HepG2 (cell line): Measurements from ENCODE around the gene SRSF8. TPM values are rescaled to one million over a fixed set of nuclear protein-coding genes. Genes with fewer than 3 reads are reported as not detected.

Experiments used
- CHD4 ChIP-seq: fragments of 200-600 bp; sonication (generic); IDR thresholded peaks from 2 replicates; pipeline ENCODE4 v1.7.0; 2017; ENCODE audit warnings: mild to moderate bottlenecking, low read length, borderline replicate concordance
- FOXP1 ChIP-seq, 2 experiments: fragments of 450-650 bp in 1 of 2; IDR thresholded peaks; 2 replicates each; pipeline ENCODE4 v1.6.1; 2017 to 2018; ENCODE audit warnings: antibody characterized with exemption in 1 of 2
- HMG20A ChIP-seq: IDR thresholded peaks from 2 replicates; pipeline ENCODE4 v1.6.1; 2016; ENCODE audit warnings: borderline replicate concordance
- KMT2A ChIP-seq: sonication (generic); formaldehyde crosslinking; IDR thresholded peaks from 2 replicates; pipeline ENCODE4 v1.4.0; 2020; ENCODE audit warnings: missing genetic modification reagents
- MBD4 ChIP-seq: IDR thresholded peaks from 2 replicates; pipeline ENCODE4 v1.6.1; 2012; ENCODE audit warnings: low read length, inconsistent platforms, borderline replicate concordance
- RBFOX2 ChIP-seq: fragments of 200-400 bp; formaldehyde crosslinking; IDR thresholded peaks from 2 replicates; pipeline ENCODE4 v1.6.1; 2017; ENCODE audit warnings: low read depth, mild to moderate bottlenecking, low read length
- RBM22 ChIP-seq: fragments of 200-400 bp; formaldehyde crosslinking; optimal IDR thresholded peaks from 2 replicates; pipeline ENCODE3; 2017; ENCODE audit warnings: mild to moderate bottlenecking, low read length, moderate library complexity
- ZNF431 ChIP-seq: sonication (generic); formaldehyde crosslinking; IDR thresholded peaks from 2 replicates; pipeline ENCODE4 v1.9.0; 2022; ENCODE audit warnings: missing genetic modification reagents, low read depth, mild to moderate bottlenecking, borderline replicate concordance
- ZNF484 ChIP-seq: sonication (generic); formaldehyde crosslinking; IDR thresholded peaks from 2 replicates; pipeline ENCODE4 v1.5.1; 2020; ENCODE audit warnings: mild to moderate bottlenecking, low read depth, missing genetic modification reagents, borderline replicate concordance
- ZNF567 ChIP-seq: sonication (generic); formaldehyde crosslinking; IDR thresholded peaks from 2 replicates; pipeline ENCODE4 v1.8.1; 2023; ENCODE audit warnings: mild to moderate bottlenecking, missing genetic modification reagents, borderline replicate concordance
- ZNF644 ChIP-seq: IDR thresholded peaks from 2 replicates; pipeline ENCODE4 v1.6.1; 2016; ENCODE audit warnings: low read depth
- ZNF652 ChIP-seq: IDR thresholded peaks from 2 replicates; pipeline ENCODE4 v1.6.1; 2016; ENCODE audit warnings: low read depth, borderline replicate concordance
- ZNF768 ChIP-seq: sonication (generic); formaldehyde crosslinking; IDR thresholded peaks from 2 replicates; pipeline ENCODE4 v1.4.0; 2020; ENCODE audit warnings: missing genetic modification reagents
- polyA plus RNA-seq, 8 experiments: library from polyadenylated mRNA; depleted of rRNA in 3 of 8; stranded (reverse) in 7 of 8; unstranded in 1 of 8; fragments of >200 nt; fragmentation: Illumina TruSeq in 4 of 8; extraction: Trizol in 4 of 8; gene quantifications; 2 replicates each; pipeline versions ENCODE4 v1.2.1 to v1.2.3, GENCODE V29; 2011 to 2016; ENCODE audit warnings: low read depth in 4 of 8, missing spikeins in 1 of 8, mixed read lengths in 1 of 8; ENCODE audit not compliant: insufficient read depth in 1 of 8
- total RNA-seq, 5 experiments: library from RNA; depleted of rRNA; stranded (reverse); fragments of >200 nt; fragmentation: Illumina TruSeq; extraction: Trizol; gene quantifications; 2 replicates each; pipeline ENCODE4 v1.2.3, GENCODE V29; 2016; ENCODE audit warnings: low read depth in 1 of 5
- TF ChIP-seq, protein P1 (sequence below): sonication (generic); formaldehyde crosslinking; IDR thresholded peaks from 2 replicates; pipeline ENCODE4 v1.5.0; 2020; ENCODE audit warnings: mild to moderate bottlenecking, missing genetic modification reagents, borderline replicate concordance
- TF ChIP-seq, protein P2 (sequence below): sonication (generic); formaldehyde crosslinking; IDR thresholded peaks from 2 replicates; pipeline ENCODE4 v1.4.0; 2020; ENCODE audit warnings: missing genetic modification reagents
- TF ChIP-seq, protein P3 (sequence below), 2 experiments: sonication (generic) in 1 of 2; formaldehyde crosslinking in 1 of 2; IDR thresholded peaks; 2 replicates each; pipeline versions ENCODE4 v1.6.1 to v1.9.0; 2014 to 2022; ENCODE audit warnings: antibody characterized with exemption in 1 of 2, borderline replicate concordance in 1 of 2, inconsistent platforms in 1 of 2, low read depth in 1 of 2, missing genetic modification reagents in 1 of 2

The SRSF8 gene
- total and polyA plus RNA-seq, 2 of the 13 experiments (the other 11 are each of a cell fraction or from before 2014, with no cell fraction given), result 21.8 to 25.8 TPM

DNA sequence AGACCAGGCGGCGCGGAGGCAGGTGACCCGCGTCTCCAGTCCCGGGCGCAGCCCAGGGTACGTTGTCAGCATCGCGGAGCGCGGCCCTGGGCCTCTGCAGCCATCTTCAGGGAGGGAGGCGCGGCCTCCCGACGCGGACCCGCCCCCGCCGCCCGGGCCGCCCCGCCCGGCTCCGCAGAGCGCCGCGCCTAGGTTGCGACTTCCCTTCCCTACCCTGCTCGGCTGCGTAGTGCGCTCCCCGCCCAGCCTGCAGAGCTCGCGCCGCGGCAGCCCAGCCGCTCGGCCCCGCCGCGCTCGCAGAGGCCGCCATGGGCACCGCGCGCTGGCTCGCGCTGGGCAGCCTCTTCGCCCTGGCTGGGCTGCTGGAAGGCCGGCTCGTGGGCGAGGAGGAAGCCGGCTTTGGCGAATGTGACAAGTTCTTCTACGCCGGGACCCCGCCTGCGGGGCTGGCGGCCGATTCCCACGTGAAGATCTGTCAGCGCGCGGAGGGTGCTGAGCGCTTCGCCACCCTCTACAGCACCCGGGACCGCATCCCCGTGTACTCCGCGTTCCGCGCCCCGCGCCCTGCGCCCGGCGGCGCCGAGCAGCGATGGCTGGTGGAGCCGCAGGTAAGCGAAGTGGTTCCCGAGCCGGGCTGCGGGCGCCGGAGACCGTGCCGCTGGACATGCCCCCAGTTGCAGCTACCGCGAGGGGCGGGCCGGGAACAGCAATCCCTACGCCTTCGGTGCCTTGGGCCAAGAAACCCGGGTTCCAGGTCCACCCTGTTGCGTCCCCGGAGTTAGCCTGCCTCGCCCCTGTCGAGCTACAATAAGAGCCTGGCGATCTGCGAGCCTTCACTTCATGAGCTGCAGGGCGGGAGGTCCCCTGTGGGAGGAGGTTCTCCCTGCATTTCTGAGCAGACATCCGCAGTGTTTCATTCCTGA, 23.2 kb downstream of the SRSF8 start, which contains the start of gene ENDOD1 (continued):
- no peak for TF ChIP-seq CHD4
- TF ChIP-seq, protein P1, sequence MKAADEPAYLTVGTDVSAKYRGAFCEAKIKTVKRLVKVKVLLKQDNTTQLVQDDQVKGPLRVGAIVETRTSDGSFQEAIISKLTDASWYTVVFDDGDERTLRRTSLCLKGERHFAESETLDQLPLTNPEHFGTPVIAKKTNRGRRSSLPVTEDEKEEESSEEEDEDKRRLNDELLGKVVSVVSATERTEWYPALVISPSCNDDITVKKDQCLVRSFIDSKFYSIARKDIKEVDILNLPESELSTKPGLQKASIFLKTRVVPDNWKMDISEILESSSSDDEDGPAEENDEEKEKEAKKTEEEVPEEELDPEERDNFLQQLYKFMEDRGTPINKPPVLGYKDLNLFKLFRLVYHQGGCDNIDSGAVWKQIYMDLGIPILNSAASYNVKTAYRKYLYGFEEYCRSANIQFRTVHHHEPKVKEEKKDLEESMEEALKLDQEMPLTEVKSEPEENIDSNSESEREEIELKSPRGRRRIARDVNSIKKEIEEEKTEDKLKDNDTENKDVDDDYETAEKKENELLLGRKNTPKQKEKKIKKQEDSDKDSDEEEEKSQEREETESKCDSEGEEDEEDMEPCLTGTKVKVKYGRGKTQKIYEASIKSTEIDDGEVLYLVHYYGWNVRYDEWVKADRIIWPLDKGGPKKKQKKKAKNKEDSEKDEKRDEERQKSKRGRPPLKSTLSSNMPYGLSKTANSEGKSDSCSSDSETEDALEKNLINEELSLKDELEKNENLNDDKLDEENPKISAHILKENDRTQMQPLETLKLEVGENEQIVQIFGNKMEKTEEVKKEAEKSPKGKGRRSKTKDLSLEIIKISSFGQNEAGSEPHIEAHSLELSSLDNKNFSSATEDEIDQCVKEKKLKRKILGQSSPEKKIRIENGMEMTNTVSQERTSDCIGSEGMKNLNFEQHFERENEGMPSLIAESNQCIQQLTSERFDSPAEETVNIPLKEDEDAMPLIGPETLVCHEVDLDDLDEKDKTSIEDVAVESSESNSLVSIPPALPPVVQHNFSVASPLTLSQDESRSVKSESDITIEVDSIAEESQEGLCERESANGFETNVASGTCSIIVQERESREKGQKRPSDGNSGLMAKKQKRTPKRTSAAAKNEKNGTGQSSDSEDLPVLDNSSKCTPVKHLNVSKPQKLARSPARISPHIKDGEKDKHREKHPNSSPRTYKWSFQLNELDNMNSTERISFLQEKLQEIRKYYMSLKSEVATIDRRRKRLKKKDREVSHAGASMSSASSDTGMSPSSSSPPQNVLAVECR (CRISPR knock-in tag), result peak; percentile 69
- TF ChIP-seq ZNF644 (CRISPR knock-in tag), result no peak
- TF ChIP-seq, protein P2, sequence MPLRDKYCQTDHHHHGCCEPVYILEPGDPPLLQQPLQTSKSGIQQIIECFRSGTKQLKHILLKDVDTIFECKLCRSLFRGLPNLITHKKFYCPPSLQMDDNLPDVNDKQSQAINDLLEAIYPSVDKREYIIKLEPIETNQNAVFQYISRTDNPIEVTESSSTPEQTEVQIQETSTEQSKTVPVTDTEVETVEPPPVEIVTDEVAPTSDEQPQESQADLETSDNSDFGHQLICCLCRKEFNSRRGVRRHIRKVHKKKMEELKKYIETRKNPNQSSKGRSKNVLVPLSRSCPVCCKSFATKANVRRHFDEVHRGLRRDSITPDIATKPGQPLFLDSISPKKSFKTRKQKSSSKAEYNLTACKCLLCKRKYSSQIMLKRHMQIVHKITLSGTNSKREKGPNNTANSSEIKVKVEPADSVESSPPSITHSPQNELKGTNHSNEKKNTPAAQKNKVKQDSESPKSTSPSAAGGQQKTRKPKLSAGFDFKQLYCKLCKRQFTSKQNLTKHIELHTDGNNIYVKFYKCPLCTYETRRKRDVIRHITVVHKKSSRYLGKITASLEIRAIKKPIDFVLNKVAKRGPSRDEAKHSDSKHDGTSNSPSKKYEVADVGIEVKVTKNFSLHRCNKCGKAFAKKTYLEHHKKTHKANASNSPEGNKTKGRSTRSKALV (CRISPR knock-in tag), result peak; percentile 98
- TF ChIP-seq ZNF567 (CRISPR knock-in tag), result no peak
- no peak for TF ChIP-seq ZNF652
- no peak for TF ChIP-seq KMT2A (CRISPR knock-in tag)
- no peak for TF ChIP-seq ZNF768 (CRISPR knock-in tag)
- TF ChIP-seq MBD4, result no peak
- TF ChIP-seq RBFOX2, result peak; percentile 54; the same call in 1 of the 2 replicates
- TF ChIP-seq RBM22, result no peak
- no peak for TF ChIP-seq ZNF431 (CRISPR knock-in tag)
- no peak for TF ChIP-seq ZNF484
- no peak for TF ChIP-seq HMG20A
- no peak for TF ChIP-seq FOXP1 (IDR thresholded peaks at IDR 0.05)
- no peak for TF ChIP-seq FOXP1 (CRISPR knock-in tag; IDR thresholded peaks at IDR 0.05)
- TF ChIP-seq, protein P3, sequence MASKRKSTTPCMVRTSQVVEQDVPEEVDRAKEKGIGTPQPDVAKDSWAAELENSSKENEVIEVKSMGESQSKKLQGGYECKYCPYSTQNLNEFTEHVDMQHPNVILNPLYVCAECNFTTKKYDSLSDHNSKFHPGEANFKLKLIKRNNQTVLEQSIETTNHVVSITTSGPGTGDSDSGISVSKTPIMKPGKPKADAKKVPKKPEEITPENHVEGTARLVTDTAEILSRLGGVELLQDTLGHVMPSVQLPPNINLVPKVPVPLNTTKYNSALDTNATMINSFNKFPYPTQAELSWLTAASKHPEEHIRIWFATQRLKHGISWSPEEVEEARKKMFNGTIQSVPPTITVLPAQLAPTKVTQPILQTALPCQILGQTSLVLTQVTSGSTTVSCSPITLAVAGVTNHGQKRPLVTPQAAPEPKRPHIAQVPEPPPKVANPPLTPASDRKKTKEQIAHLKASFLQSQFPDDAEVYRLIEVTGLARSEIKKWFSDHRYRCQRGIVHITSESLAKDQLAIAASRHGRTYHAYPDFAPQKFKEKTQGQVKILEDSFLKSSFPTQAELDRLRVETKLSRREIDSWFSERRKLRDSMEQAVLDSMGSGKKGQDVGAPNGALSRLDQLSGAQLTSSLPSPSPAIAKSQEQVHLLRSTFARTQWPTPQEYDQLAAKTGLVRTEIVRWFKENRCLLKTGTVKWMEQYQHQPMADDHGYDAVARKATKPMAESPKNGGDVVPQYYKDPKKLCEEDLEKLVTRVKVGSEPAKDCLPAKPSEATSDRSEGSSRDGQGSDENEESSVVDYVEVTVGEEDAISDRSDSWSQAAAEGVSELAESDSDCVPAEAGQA (IDR thresholded peaks at IDR 0.05; ENCODE audit: low read depth), result no peak
- TF ChIP-seq, protein P3 (CRISPR knock-in tag; IDR thresholded peaks at IDR 0.05; ENCODE audit: borderline replicate concordance), result no peak
